Stimulated activated CD8-positive, alpha-beta memory T cell treated with anti-CD3 and anti-CD28 coated beads, Interleukin-7, amount 100 ng/mL, for 1 hour (primary cell): ENCODE results near the gene VCY.
"Not testable (repeated sequence)": the region's sequence is repeated elsewhere in the genome, so short reads cannot be mapped to it uniquely, and the experiment has no call there.

Experiments used
- DNase-seq, 2 donors: peaks; one replicate each; pipeline ENCODE4 v3.0.0-alpha.2; 2020; ENCODE audit warnings: low read depth in 2 of 2

Gene VCY

DNA sequence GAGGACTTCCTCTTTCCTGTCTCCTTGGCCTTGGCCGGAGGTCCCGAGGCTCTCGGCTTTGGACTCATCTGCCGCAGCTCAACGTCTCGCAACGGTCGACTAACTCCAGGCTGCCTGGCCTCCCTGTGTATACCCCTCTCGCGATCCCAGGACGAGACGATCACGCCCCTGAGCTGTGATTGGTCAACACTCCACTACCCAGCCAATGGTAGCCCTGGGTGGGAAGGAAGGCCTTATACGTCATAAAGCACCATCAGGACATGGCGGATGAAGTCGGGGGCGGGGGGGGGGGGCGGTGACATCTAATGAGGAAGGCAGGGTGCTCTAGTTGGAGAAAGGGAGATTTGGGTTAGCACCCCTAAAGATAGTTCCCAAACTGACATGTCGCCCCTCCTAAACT is at the start of gene VCY:
VCY (minus strand) TSS at position 101 of the 400 bp plus-strand sequence; CDS start at position 68, 33 bp downstream.
- DNase-seq = not testable (repeated sequence)

DNA sequence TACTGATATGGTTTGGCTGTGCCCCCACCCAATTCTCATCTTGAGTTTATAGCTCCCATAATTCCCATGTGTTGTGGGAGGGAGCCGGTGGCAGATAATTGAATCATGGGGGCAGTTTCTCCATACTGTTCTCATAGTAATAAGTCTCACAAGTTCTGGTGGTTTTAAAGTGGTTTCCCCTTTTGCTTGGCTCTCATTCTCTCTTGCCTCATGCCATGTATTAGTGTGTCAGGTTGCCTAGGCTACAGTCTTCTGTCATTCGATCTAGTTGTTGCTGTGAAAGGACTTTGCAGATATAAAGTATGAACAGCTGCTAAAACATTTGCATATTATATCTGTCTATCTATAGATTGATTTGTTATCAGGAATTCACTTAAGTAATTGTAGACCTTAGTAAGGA is 44.1 kb upstream of the VCY start:
- not testable (repeated sequence) for DNase-seq

DNA sequence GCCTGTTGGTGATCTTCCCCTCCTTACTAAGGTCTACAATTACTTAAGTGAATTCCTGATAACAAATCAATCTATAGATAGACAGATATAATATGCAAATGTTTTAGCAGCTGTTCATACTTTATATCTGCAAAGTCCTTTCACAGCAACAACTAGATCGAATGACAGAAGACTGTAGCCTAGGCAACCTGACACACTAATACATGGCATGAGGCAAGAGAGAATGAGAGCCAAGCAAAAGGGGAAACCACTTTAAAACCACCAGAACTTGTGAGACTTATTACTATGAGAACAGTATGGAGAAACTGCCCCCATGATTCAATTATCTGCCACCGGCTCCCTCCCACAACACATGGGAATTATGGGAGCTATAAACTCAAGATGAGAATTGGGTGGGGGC is 25.6 kb upstream of the VCY start:
- DNase-seq = not testable (repeated sequence)

DNA sequence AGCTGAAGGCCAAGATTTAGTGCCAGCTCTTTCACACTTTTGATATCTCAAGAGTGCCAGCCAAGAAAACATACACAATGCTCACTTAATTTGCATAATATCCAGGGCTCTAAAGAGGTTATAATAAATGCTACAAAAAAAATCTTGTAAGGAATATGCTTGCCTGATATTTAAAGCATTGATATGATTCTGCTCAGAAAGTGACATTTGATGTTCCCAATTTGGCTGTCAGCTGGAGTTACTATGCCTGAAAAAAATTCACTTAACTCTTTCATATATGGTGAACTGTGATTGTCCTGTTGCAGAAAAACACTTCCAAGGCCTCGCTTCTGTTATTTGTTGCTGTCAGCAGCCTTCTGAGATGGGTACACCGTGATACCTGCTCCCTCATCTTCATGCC is 43.9 kb downstream of the VCY start:
- DNase-seq = not testable (repeated sequence)
